GM12878 (cell line): ENCODE results near the gene DKK3.

Source experiments
- BRCA1 ChIP-seq: IDR thresholded peaks from 2 replicates; pipeline ENCODE4 v1.6.1; 2011; ENCODE audit warnings: low read depth, low read length, improper control_type of control experiment
- CREB1 ChIP-seq: IDR thresholded peaks from 2 replicates; pipeline ENCODE4 v1.6.1; 2012; ENCODE audit warnings: low read depth, mild to moderate bottlenecking, inconsistent platforms
- EZH2 ChIP-seq: IDR thresholded peaks from 2 replicates; pipeline ENCODE4 v1.6.1; 2012; ENCODE audit warnings: low read depth, mild to moderate bottlenecking, control low read depth, inconsistent platforms, low read length, borderline replicate concordance; ENCODE audit not compliant: control insufficient read depth
- NRF1 ChIP-seq: conservative IDR thresholded peaks from 2 replicates; pipeline ENCODE4 v1.6.1; 2011; ENCODE audit warnings: mild to moderate bottlenecking, low read depth, low read length, improper control_type of control experiment
- POLR2A ChIP-seq: IDR thresholded peaks from 2 replicates; pipeline ENCODE4 v1.6.1; 2011; ENCODE audit warnings: low read depth, mild to moderate bottlenecking, low read length
- SIN3A ChIP-seq: IDR thresholded peaks from 2 replicates; pipeline ENCODE4 v1.6.1; 2012; ENCODE audit warnings: low read depth, low read length, improper control_type of control experiment
- TF ChIP-seq, protein P1 (sequence below): IDR thresholded peaks from 2 replicates; pipeline ENCODE4 v1.6.1; 2011; ENCODE audit warnings: low read depth, low read length, improper control_type of control experiment, borderline replicate concordance

DNA sequence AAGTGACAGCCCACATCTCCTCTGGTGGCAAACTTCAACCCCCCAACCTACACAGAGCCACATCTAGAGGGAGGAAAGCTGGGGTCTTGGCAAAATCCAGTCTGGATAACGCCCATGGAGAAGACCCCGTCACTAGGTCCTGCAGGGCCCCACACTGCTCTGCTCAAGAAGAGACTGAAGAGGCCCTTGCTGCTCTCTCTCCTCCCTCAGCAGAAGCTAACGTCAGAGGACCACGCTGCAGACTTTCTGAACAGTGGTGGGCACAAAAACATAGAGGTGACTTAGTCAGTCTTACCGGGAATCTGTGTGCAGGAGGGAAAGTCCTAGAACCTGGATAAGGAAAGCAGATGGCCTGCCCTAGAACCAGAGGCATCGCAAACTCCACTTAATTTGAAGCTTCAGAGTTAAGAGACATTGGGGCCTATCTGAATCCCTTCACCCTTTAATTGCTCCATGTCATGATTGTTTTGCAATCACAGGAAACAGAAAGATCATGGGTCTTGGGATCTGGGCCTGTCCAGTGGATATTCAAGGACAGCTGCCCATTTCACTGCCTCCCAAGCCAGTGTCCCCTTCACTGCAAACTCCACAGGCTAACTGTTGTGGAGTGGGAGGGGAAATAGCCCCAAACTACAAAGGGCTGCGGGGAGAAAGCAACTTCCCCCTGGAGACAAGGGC lies 1.7 kb downstream of the DKK3 start:
- TF ChIP-seq POLR2A = no peak
- TF ChIP-seq CREB1 = no peak
- no peak for TF ChIP-seq EZH2
- TF ChIP-seq NRF1 = no peak
- TF ChIP-seq SIN3A = no peak
- no peak for TF ChIP-seq BRCA1
- TF ChIP-seq, protein P1, sequence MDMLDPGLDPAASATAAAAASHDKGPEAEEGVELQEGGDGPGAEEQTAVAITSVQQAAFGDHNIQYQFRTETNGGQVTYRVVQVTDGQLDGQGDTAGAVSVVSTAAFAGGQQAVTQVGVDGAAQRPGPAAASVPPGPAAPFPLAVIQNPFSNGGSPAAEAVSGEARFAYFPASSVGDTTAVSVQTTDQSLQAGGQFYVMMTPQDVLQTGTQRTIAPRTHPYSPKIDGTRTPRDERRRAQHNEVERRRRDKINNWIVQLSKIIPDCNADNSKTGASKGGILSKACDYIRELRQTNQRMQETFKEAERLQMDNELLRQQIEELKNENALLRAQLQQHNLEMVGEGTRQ = no peak
